ENCODE data around the gene SLC5A1.

DNA sequence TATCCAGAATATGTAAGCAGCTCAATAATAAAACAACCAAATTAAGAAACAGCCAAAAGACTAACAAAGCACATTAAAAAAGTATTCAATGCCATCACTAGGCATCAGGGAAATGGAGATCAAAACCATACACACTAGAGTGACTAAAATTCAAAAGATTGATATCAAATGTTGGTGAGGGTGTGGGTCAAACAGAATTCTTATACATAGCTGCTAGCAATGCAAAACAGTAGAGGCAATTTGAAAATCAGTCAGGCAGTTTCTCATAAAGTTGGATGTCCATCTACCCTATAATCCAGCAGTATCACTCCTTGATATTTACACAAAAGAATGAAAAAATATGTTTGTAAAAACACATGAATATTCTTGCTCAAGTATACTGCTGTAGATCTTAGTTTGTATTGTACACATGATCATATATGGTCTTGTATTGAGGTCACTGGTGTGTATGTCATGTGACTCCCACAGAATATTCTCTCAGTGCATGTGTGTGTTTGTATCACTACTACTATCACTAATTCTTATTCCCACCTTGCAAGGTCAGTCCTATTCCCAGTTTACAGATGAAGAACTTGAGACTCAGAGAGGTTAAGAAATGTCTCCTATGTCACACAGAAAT lies 54.9 kb downstream of the SLC5A1 start:
- no peak for TF ChIP-seq REST (IDR thresholded peaks at IDR 0.05; ENCODE audit: low read depth)
- TF ChIP-seq YY1 (IDR thresholded peaks at IDR 0.05; ENCODE audit: low read depth) = no peak
- no peak for TF ChIP-seq RAD21 (IDR thresholded peaks at IDR 0.05; ENCODE audit: low read depth)
- no peak for TF ChIP-seq MAX (IDR thresholded peaks at IDR 0.05)
- no peak for TF ChIP-seq TAF1 (IDR thresholded peaks at IDR 0.05; ENCODE audit: low read depth)
- TF ChIP-seq, protein P1, sequence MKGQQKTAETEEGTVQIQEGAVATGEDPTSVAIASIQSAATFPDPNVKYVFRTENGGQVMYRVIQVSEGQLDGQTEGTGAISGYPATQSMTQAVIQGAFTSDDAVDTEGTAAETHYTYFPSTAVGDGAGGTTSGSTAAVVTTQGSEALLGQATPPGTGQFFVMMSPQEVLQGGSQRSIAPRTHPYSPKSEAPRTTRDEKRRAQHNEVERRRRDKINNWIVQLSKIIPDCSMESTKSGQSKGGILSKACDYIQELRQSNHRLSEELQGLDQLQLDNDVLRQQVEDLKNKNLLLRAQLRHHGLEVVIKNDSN (IDR thresholded peaks at IDR 0.05) = no peak
- TF ChIP-seq CEBPB (IDR thresholded peaks at IDR 0.05) = no peak
- TF ChIP-seq EP300 (IDR thresholded peaks at IDR 0.05; ENCODE audit: borderline replicate concordance) = no peak
- no peak for TF ChIP-seq EGR1 (IDR thresholded peaks at IDR 0.05)
- TF ChIP-seq CREB1 (IDR thresholded peaks at IDR 0.05; ENCODE audit: low read depth) = no peak
- TF ChIP-seq ZBTB7A (IDR thresholded peaks at IDR 0.05; ENCODE audit: low read depth) = no peak

All from Ishikawa (cell line).